GM19238 (cell line): Measurements from ENCODE around the gene SCRN2.

Experiments used
- DNase-seq: peaks from one replicate; pipeline ENCODE4 v3.0.0; 2011; ENCODE audit warnings: low spot score; ENCODE audit not compliant: insufficient read length

Gene SCRN2

DNA sequence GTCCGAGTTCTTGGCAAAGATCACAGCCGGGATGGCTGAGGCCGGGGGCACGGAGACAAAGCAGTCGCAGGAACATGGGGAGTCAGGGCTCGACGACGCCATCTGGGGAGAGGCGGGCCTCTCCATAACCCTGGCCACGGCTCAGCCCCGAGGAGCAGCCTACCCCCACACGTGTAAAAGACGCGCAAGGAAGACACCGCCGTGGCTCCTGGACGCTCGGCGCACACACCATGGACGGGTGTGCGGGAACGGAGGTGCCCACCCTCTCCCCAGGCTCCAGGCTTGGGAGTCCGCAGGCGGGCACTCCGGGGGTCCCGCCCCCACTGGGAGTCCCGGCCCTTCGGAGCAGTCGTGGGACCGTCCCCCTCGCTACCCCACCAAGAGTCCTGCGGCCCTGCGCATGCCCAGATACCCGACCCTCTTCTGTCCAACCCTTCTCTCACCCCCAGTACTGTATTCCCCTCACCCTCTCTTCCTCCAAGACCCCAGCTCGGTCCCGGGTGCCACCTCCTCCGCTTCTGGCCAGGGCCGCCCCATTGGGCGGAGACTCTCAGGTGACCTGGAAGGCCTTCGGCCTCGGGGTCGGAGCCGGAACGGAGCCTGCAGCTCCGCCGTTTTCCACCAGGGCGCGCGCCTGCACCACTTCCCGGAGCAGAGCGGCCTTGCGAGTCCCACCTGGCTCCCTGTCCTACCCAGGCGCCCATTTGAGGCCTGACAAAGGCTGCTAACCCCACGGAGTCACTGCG, at the start of gene SCRN2:
TSS of gene SCRN2 (minus strand) at position 532 of the 746 bp plus-strand sequence. CDS start at position 102, 430 bp downstream.
- DNase-seq = peak; percentile 92

DNA sequence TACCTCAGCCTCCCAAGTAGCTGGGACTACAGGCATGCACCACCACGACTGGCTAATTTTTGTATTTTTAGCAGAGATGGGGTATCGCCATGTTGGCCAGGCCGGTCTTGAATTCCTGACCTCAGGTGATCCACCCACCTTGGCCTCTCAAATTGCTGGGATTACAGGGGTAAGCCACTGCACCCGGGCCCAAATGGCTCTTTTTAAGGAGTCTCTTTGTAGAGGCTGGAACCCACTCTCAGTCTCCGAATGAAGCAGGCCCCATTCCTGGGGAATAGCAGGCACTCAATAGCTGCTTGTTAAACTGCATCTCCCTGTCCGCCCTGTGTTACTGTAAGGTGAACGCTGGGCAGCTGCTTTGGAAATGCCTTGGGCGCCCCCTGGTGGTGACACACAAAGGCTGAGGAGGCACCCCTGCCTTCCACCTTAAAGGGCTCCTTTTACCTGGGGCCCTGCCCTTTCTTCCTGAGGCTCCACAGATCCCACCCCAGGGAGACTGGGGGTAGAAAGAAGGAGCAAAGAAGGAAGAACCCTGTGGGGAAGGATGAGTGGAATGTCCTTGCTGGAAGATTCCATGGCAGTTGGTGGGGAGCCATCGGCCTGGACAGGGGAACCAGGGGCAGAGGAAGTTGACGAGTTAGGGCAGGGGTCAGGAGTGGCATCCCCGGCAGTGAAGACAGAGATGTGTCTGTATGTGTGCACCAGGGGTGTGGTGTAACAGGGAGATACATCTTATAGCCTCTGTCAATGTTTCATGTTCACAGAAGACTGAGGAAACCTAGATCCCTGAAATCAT, 48.9 kb upstream of the SCRN2 start:
- peak; percentile 71 for DNase-seq

DNA sequence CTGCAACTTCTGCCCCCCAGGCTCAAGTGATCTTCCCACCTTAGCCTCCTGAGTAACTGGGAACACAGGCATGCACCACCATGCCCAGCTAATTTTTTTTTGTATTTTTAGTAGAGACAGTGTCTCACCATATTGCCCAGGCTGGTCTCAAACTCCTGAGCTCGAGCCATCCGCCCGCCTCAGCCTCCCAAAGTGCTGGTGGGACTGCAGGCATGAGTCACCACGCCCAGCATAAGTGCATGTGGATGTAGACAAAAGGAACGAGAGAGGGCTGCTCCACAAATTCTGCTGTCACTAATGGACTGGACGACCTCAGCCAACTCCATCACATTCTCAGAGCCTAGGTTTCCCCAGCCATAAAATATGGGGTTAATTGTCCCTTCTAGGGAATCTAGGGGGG, 47.2 kb upstream of the SCRN2 start:
- DNase-seq = no peak

DNA sequence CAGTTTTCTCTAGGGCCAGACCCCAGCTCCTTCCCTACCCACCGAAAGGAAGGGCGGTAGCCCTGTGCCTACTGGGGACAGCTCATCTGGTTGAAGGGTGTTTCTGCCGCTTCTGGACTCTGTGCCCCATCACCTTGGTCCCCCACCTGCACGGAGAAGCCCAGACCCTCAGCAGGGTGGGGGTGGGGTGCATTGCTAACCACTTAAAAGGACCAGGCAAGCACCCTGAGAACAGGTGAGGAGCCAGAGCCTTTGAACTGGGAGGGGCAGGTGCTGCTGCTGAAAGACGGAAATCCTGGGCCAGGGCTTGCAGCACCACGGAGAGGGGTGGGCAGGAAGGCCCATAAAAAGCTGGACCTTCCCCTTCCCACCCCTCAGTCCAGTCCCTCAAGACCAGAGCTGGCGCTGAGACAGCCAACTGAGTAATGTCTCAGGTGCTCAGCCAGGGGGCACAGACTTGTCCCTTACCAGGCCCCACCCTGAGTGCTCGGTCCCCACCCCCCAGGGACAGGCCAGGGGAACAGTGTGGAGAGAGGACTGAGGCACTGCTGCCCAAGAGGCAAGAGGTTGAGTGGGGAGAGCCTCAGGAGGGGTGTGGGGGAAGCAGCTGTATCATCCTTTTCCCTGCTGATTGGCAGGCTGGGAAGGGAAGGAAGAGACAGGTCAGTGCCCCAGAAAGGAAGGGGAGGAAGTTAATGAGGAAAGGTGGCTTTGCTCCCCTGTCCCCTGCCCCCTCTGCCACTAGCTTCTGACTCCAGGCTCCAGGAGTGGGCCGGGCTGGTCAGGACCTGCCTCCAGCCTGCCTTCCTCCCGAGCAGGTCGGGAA, 44.0 kb upstream of the SCRN2 start:
- DNase-seq = no peak

DNA sequence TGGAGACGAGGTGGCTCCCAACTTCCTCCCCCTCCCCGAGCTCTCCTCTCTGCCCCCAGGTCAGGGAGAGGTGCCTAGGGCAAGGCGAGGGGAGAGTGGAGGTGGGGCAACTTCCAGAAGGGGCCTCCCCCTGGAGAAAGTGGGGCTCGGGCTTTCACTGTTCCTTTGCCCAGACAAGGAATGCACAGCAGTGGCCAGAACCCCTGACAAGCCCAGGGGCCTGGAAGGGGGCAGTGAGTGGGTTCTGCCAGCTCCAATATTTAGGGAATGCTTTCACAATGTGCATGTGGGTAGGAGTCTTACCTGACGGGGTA, 43.3 kb upstream of the SCRN2 start:
- DNase-seq = no peak

DNA sequence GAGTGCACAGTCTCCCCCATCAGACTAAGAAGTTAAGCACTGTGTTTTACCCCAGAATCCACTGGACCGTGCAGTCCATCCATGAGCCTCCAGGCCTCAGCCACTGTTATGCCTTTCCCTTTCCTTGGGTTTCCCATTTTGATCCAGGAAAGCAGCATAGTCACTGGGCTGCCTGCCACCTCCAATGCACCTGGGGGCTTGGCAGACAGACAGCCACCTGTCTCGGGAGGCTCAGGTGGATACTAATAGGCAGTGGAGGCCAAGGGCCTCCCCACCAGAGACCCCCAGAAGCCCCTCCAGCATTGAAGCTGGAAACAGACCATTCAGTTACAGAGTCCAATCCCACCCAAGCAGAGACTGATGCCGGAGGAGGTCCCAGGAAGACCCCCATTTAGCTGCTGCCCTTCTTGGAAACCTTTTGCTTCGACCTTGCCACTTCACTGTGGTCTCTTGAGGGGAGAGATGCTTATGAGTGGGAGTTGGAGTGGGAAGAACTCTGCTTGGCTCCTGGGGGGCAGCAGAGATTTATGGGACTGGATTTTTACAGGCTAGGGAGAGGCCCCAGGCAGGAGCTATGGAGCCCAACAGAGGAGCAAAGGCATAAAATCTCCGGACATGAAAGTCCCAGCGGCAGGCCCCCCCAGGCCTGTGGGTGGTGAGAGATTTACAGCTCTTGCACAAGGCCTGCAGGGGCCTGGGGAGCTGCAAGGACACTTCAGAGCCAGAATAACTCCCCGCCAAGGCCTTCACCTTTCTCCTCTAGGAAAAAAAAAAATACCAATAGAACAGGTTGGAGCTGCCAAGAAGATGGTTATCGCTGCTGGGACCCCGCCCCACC, 42.7 kb upstream of the SCRN2 start:
- no peak for DNase-seq

DNA sequence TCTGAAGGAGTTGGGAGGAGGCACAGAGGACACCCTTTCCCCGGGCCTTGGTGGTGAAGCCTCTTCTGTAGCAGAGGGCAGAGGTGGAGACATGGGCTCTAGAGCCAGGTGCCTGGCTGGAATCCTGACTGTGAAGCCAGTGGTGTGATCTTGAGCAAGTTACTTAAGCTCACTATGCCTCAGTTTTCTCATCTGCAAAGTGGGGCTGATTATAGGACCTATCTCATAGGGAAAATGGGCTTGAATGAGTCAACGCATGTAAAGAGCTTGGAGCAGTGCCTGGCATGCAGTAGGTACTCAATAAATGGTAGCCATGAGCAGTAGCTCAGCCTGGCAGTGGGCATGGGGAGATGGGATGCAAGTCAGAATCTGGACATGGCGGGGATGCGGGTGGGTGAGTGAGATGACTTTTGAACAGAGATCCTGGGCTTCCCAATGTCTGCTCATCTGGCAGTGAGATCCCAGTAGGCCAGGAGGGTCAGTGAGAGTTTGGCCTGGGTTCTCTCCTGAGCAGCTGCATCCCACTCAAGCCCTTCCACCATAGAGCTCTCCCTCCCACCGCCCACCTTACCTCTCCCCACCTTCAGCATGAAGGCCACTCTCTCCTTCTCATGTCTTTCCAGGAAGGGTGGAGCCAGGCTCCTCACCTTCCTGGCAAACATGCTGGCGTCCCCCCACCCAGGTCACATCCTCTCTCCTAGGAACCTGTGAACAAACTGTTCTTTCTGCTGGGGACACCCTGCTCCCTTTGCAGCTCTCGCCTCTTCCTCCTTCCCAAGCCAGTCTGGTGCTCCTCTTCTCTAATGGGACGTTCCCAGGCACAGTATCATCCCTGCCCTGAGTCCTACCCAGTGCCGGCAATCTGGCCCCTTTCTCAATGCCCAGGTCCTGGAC, 41.9 kb upstream of the SCRN2 start:
- DNase-seq = no peak

DNA sequence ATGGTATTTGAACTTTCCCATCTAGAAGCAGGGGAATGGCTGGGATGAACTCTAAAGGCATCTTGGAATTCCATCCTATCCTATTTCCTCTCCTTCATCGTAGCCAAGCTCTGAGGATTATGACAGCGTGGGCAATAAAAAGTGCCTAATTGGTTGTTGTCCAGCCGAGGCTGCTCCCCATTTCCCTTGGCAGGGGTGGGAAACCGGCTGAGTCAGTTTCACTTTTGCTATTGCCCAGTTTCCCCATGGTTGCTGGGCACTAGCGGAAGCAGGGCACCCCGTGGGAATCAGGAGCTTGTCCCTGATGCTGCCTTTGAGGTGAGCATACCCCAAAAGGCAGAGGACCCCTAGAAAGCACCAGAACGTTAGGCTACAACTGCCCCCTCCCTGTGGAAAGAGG, 41.2 kb upstream of the SCRN2 start:
- no peak for DNase-seq

DNA sequence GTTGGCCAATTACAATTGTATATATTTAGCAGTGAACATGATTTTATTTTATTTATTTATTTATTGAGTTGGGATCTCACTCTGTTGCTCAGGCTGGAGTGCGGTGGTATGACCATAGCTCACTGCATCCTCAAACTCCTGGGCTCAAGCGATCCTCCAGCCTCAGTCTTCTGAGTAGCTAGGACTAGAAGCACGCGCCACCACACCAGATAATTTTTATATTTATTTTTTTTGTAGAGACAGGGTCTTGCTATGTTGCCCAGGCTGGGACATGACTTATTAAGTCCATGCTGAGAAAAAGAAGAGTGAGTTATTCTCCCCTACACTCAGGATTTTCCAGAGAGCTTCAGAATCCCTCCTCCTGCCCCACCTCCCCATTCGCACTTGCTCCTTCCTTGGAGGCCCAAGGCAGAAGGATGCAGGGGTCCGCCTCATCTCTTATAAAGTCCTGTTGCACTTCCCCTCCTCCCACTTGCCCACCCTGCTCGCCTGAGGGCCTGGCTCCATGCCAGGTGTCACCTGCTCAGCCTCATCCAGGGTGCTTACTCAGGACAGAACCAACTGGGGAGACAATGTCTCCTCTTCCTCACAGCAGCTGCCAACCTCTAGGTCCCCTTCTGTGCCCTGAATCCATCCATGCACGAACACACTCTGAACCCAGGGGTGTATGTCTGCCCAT, 38.8 kb upstream of the SCRN2 start:
- no peak for DNase-seq

DNA sequence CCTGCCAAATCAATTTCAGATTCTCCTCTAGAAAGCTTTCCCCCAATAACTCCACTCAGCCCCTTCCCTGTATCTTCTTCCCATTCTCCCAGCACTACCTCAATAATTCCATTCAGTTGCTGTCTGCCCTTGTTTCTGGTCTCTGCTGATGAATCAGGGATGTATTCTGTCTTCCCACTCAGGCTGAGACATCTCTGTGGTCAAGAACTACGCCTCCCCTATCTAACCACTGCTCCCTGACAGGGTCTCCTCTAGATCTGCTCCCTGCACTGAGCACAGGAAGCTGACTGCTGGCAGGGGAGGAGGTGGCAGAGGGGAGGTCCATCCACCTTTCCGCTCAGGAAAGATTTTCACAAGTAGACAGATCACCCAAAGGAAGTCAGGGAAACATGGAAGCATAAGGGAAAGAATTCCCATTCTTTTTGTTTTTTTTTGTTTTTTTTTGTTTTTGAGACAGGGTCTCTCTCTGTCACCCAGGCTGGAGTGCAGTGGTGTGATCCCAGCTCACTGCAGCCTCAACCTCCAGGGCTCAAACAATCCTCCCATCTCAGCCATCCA, 38.0 kb upstream of the SCRN2 start:
- no peak for DNase-seq

DNA sequence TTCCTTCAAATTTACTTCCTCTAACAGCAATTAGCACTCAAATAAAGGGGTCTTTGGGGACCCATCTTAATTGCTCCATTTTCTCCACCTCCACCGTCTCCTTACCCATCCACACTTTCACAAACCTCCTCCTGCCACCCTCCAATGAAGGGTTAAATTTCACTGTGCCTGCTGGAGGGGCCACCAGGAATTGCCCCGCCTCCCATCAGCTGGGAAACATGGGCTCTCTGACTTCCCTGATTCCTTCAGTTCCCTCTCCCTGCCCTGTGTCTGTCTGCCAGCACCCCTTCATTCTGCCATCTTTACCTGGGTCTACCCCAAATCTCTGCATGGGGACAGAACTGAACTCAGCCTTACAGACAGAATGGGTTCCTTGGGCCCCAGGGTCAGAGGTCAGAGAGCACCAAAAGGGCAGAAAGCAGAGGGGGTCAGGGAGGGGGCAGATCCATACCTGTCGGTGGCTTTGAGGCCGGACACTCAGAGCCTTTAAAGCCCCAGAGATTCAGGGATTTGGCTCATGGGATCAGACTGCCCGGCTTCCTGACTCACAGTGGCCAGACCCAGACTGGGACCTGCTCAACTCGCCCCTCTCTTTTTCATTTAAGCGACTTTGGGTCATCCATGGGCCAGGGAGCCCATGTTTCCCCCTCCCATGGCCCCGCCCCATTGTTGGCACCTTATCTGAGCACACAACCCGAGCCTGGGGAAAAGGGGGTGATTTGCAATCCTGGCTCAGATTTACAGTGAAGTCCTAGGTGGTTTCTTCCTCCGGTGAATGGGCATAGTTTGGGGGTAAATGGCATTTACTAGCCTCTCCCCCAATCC, 37.3 kb upstream of the SCRN2 start:
- no peak for DNase-seq

DNA sequence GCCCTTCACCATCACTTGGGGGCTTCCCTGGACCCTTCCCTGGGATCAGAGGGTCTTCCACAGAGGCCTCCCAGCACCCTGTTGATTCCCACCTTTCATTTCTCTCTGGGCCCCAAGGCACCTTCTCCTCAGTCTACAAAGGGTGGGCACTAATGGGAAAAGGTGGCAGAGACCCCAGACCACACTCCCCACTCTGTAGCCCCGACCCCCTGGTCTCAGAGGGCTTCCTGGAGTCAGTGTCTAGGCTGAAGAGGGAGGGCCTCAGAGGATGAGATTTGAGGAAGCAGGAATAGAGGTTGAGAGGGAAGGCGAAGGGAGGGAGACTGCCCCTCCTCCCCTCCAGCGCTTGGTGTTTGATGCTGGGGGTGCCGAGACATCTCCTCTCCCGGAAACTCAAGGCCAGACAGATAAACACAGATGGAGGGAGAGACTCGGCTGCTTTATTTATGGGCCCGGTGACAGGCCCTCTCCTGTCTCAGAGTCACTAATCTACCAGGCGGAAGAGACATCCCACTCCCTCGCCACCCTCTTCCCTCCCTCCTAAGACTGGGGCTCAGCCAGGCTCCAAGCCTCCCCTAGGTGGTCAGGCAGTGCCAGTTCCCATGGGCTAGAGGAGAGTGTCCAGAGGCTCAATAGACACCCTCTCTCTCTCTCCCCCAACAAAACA, 36.4 kb upstream of the SCRN2 start:
- DNase-seq = no peak

DNA sequence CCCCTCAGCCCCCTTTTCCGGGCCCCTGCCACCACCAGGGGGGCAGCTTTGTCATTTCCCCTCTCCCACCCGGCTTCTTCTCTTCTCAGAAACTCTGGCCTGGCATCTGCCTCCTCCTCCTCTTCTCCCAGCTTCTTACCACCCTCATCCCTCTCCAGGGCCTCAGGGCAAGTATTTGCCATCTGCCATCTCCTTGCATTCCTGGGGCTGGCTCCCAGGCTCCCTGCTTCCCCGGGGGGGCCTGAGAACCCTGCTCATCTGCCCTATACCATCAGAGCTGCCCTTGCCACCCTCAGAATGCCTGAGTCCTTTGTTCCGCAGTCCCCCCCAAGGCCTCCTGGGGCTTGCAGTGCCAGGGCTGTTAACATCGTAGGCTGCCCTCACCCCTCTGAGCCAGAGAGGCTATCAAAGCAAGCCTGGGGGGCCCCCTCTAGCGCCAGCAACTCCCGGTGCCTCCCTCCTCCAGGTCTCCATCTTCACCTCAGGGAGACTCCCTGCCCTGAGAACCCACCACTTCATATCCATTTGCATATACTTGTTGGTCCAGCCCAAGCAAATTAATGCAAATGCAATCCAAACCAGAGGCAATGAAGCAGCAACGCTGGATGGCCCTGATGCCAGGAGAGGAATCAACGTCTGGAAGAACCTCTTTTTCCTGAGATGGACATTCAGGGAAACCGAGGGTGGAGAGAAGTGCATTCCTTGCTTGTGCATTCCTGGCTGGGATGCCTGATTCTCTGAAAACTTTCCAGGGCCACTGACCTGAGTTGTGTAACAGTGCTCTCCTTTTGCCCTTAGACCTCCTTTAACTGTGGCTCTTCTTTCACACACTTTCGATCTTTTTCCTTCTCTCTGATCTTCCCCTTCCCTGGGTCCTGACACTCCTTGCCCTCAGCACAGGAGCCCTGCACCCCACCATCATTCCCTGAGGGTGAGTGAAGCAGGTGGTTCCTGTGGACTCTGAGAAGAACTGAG, 34.2 kb upstream of the SCRN2 start:
- no peak for DNase-seq

DNA sequence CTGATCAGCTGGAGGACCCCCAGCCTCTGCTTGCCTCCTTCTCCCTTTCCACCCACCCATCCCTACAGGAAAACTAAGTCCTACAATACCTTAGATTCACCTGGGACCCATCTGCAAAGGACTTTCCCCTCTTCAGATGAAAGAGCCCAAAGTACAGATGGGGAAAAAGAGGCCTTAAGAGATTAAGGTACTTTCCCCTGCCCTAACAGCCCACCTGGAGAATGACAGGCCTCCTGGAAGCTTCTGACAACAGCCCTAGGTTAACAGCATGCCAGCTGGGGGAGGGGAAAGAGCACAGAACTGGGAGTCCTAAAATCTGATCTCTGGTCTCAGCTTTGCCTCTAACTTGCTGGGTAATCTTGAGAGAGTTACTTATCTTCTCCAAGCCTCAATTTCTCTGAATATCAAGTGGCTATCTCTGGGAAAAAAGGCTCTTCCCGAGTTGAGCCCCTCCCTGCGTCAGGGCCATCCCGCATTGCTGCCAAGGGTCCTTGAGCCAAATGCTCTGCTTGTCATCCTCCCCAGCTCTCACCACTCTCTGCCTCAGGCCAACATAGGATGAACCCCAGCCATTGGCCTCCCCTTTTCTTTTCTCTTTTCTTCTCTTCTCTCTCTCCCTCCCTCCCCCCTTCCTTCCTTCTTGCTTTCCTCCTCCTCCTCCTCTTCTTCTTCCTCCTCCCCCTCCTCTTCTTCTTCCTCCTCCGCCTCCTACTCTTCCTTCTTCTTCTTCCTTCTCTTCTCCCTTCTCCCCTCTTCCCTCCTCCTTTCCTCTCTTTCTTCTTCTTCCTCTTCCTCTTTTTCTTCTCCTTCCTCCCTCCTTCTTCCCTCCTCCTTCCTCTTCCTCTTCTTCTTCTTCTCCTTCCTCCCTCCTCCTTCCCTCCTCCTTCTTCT, 32.4 kb upstream of the SCRN2 start:
- DNase-seq = no peak

DNA sequence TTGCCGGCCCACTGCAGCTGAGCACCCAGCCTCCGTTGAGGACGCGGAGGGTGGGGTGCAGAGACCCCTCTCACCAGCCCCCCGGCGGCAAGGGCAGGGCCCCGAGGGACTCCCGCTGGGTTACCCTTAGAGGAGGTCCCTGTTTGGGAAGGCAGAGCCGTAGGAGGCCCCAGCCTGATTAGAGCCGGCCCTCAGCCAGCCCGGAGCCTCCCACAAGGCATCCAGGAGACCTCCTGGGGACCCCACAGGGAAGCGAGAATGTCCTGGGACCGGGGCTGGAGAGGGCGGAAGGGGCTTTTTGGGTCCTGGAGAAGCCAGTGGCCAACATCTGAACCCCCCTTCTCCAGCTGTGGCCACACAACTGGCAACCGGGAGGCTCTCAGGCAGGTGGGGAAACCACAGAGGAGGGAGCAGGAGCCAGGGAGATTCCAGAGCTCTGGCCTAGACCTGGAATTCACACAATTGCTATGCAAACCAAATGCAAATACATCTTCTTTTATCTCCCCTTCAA, 31.6 kb upstream of the SCRN2 start:
- DNase-seq = no peak
